Measurements from ENCODE around the gene OTOS.

DNA sequence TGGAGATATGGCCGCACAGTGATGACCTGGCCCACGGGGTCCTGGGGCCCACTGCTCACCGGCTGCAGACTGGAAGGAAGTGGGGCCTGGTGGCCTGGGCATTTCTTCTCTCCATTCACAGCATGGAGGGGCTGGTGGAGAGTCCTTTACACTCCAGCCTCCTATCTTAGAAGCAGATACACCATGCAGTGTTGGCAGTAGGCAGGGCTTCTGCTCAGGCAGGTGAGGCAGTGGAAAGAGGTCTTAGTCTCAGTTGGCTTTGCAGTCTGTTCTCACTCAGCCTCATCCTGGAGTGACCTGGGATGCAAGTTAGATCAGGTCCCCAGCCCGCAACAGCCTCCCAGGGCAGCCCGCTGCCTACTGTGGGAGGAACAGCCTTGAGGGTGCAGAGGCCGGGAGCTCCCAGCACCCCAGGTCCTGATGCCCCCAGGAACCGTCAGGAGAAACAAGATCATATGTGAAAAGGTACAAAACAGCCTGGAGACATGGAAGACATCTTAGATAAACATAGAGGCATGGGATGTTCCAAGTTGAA lies 45.8 kb upstream of the OTOS start:
- TF ChIP-seq TBL1XR1 (IDR thresholded peaks at IDR 0.05; ENCODE audit: low read length in 2 of 2) (no peak), RBM15 (IDR thresholded peaks at IDR 0.05; ENCODE audit: insufficient read depth, low read length) (no peak), POLR2AphosphoS5 (IDR thresholded peaks at IDR 0.05; ENCODE audit: control insufficient read depth, insufficient read depth, low read depth, low read length) (no peak)
